B cell (primary cell): ENCODE measurements around the gene LAIR1. TPM values are rescaled to one million over a fixed set of nuclear protein-coding genes. Genes with fewer than 3 reads are reported as not detected.

Experiments
- ATAC-seq: fragments of 200-7000 bp; cut with Tn5 transposase; one replicate; pipeline ENCODE4 v1.10.0; 2021; ENCODE audit warnings: low read depth, mild to moderate bottlenecking, moderate number of reproducible peaks, moderate library complexity
- CTCF ChIA-PET: fragments of 350-600 bp; sonication (Branson Sonifier 250); formaldehyde crosslinking; loops from one replicate; lab custom pipeline; 2021; ENCODE audit warnings: antibody characterized with exemption, inconsistent platforms; lab: Charles Lee
- POLR2A ChIA-PET: fragments of 350-600 bp; sonication (Branson Sonifier 250); formaldehyde crosslinking; loops from one replicate; lab custom pipeline; 2021; ENCODE audit warnings: antibody characterized with exemption; lab: Charles Lee
- DNase-seq: peaks from one replicate; pipeline ENCODE4 v3.0.0; 2013
- H2AFZ ChIP-seq: 2 replicates; pipeline ENCODE4 v1.6.1; 2012; ENCODE audit warnings: mild to moderate bottlenecking, low read depth, low read length; ENCODE audit not compliant: insufficient read depth, poor library complexity, severe bottlenecking
- H3K27ac ChIP-seq, 2 donors: 1 replicate in 1 of 2; 2 replicates in 1 of 2; pipeline ENCODE4 v1.5.1; 2012 to 2013; ENCODE audit warnings: low read length in 2 of 2, mild to moderate bottlenecking in 2 of 2, moderate library complexity in 1 of 2
- H3K27me3 ChIP-seq, 4 experiments: fragments of 200-600 bp in 1 of 4; sonication (generic) in 1 of 4; replicated peaks in 1 of 4; 1 replicate in 2 of 4; 2 replicates in 2 of 4; pipeline versions ENCODE4 v1.6.1 to v1.7.0; 2013 to 2016; ENCODE audit warnings: low read length in 3 of 4, mild to moderate bottlenecking in 2 of 4, mixed read lengths in 1 of 4, moderate library complexity in 1 of 4; ENCODE audit not compliant: insufficient read depth in 4 of 4, control insufficient read depth in 3 of 4; ENCODE audit errors: control extremely low read depth in 1 of 4
- H3K36me3 ChIP-seq, 2 experiments: replicated peaks in 1 of 2; 1 replicate in 1 of 2; 2 replicates in 1 of 2; pipeline versions ENCODE4 v1.6.1 to v1.7.1; 2013; ENCODE audit warnings: low read length in 1 of 2; ENCODE audit not compliant: insufficient read depth in 2 of 2, control insufficient read depth in 1 of 2; ENCODE audit errors: control extremely low read depth in 1 of 2, extremely low read depth in 1 of 2
- H3K4me1 ChIP-seq, 2 donors: fragments of 200-600 bp in 1 of 2; sonication (generic) in 1 of 2; 1 replicate in 1 of 2; 2 replicates in 1 of 2; pipeline versions ENCODE4 v1.5.1 to v1.6.1; 2013 to 2017; ENCODE audit warnings: low read length in 2 of 2; ENCODE audit not compliant: control insufficient read depth in 2 of 2, insufficient read depth in 2 of 2
- H3K4me2 ChIP-seq: replicated peaks from 2 replicates; pipeline ENCODE3; 2012; ENCODE audit warnings: mild to moderate bottlenecking, low read depth, low read length; ENCODE audit not compliant: poor library complexity, severe bottlenecking
- H3K4me3 ChIP-seq, 5 experiments: fragments of 200-600 bp in 1 of 5; sonication (generic) in 1 of 5; 1 replicate in 3 of 5; 2 replicates in 2 of 5; pipeline versions ENCODE4 v1.5.1 to v1.7.0; 2011 to 2016; ENCODE audit warnings: low read length in 4 of 5, mild to moderate bottlenecking in 4 of 5, low read depth in 2 of 5, control low read depth in 1 of 5, moderate library complexity in 1 of 5; ENCODE audit not compliant: insufficient read depth in 1 of 5; ENCODE audit errors: control extremely low read depth in 1 of 5, extremely low read depth in 1 of 5
- H3K79me2 ChIP-seq: fragments of 200-600 bp; sonication (generic); one replicate; pipeline ENCODE4 v1.6.0; 2016; ENCODE audit warnings: low read length; ENCODE audit not compliant: control insufficient read depth, insufficient read depth
- H3K9ac ChIP-seq: fragments of 200-600 bp; sonication (generic); 2 replicates; pipeline ENCODE4 v1.6.1; 2017; ENCODE audit warnings: mild to moderate bottlenecking, low read length, moderate library complexity
- H3K9me3 ChIP-seq, 3 donors: one replicate each; pipeline versions ENCODE4 v1.6.1 to v1.7.1; 2013; ENCODE audit warnings: low read length in 2 of 3; ENCODE audit not compliant: control insufficient read depth in 2 of 3, insufficient read depth in 1 of 3; ENCODE audit errors: control extremely low read depth in 1 of 3
- H4K20me1 ChIP-seq: 2 replicates; pipeline ENCODE4 v1.6.0; 2012; ENCODE audit warnings: mild to moderate bottlenecking, low read length; ENCODE audit not compliant: insufficient read depth, control insufficient read depth, poor library complexity, severe bottlenecking
- H3K27ac Mint-ChIP-seq: one replicate; pipeline ENCODE4 v1.8.0; 2021; ENCODE audit warnings: mixed read lengths
- H3K27me3 Mint-ChIP-seq: one replicate; pipeline ENCODE4 v1.8.0; 2021; ENCODE audit warnings: mixed read lengths
- H3K4me1 Mint-ChIP-seq: one replicate; pipeline ENCODE4 v1.8.0; 2021; ENCODE audit warnings: mixed read lengths
- H3K4me3 Mint-ChIP-seq: one replicate; pipeline ENCODE4 v1.8.0; 2021; ENCODE audit warnings: mixed read lengths
- H3K9me3 Mint-ChIP-seq: one replicate; pipeline ENCODE4 v1.8.0; 2022; ENCODE audit warnings: mixed read lengths; ENCODE audit not compliant: insufficient read depth
- CTCF ChIP-seq: fragments of 200-600 bp; IDR thresholded peaks from one replicate; pipeline ENCODE4 v1.8.0; 2022; ENCODE audit warnings: antibody characterized with exemption, mild to moderate bottlenecking
- EZH2 ChIP-seq: IDR thresholded peaks from 2 replicates; pipeline ENCODE4 v1.6.1; 2012; ENCODE audit warnings: borderline replicate concordance, low read depth, mild to moderate bottlenecking, moderate library complexity, low read length; ENCODE audit not compliant: insufficient read depth, poor library complexity, severe bottlenecking
- WGBS: methylation state at CpG from one replicate; pipeline ENCODE4 v1.1.5; 2013; ENCODE audit warnings: missing lambda C conversion rate; ENCODE audit not compliant: insufficient coverage; 5-methylcytosine and 5-hydroxymethylcytosine counted together
- intact Hi-C: fragments of 100-400 bp; cut with micrococcal nuclease; formaldehyde crosslinking; loops from one replicate; pipeline ENCODE4 v1.10.0; 2022
- polyA plus RNA-seq: library from polyadenylated mRNA; depleted of rRNA; stranded (reverse); fragments of >200 nt; gene quantifications from 2 replicates; pipeline ENCODE4 v1.2.3, GENCODE V29; 2012
- total RNA-seq, 2 donors: library from RNA; stranded (reverse); fragments of 120-200 nt in 1 of 2; gene quantifications; 1 replicate in 1 of 2; 2 replicates in 1 of 2; pipeline versions ENCODE4 v1.2.3 to v1.2.4, GENCODE V29; 2013 to 2022

Gene LAIR1
- total and polyA plus RNA-seq, 2 donors (not counting 1 experiment from before 2014, with no cell fraction given) = 41.5 to 173 TPM

- 66% methylated on average over 3 of the region's 8 CpGs for WGBS
- ChIA-PET CTCF (interaction anchor here (10.8 kb wide), 1 partner anchor 73 kb away, joined by 235 read pairs; no protein-coding TSS in a partner anchor), POLR2A (no interaction called here)
- H3K27ac ChIP-seq = no peak overlapping the region
- Mint-ChIP-seq H3K4me3 (no peak overlapping the region), H3K4me1 (peaks cover 17% of the 10 kb centered on the region), H3K9me3 (no peaks in the 10 kb centered on the region), H3K27me3 (peaks cover 17% of the 10 kb centered on the region), H3K27ac (no peak overlapping the region)
- DNase-seq (no peak), ATAC-seq (no peak)
- H3K79me2 ChIP-seq = peaks cover 9% of the 10 kb centered on the region
- no peak for TF ChIP-seq EZH2
- no peak for TF ChIP-seq CTCF
- H3K9me3 ChIP-seq = peaks cover 0 to 5% (median 0%) of the 10 kb centered on the region in 3 donors
- H3K9ac ChIP-seq = no peak overlapping the region
- H3K4me2 ChIP-seq = no peak overlapping the region
- no peak overlapping the region for H3K4me3 ChIP-seq
- H3K4me1 ChIP-seq = peaks cover 10 to 14% of the 10 kb centered on the region in 2 donors
- intact Hi-C loops = no loop called here
- H4K20me1 ChIP-seq = no peaks in the 10 kb centered on the region
- H3K36me3 ChIP-seq = no peaks in the 10 kb centered on the region
- H2AFZ ChIP-seq = no peak overlapping the region
- H3K27me3 ChIP-seq = peaks cover 0 to 7% (median 0%) of the 10 kb centered on the region in 4 experiments
Observed at GRCh38 chr19:54395685-54396084, 31.0 kb upstream of the LAIR1 start.

- TF ChIP-seq CTCF (no peak), EZH2 (no peak)
- Histone ChIP-seq H3K36me3 (no peaks in the 10 kb centered on the region), H3K27me3 (peaks cover 0 to 2% (median 0%) of the 10 kb centered on the region in 4 experiments), H3K27ac (no peak overlapping the region), H3K4me1 (peaks cover 32 to 37% of the 10 kb centered on the region in 2 donors), H3K4me2 (no peak overlapping the region), H3K9ac (no peak overlapping the region), H3K9me3 (peaks cover 0 to under 1% (median 0%) of the 10 kb centered on the region in 3 donors), H2AFZ (no peak overlapping the region), H3K4me3 (no peak overlapping the region), H4K20me1 (no peaks in the 10 kb centered on the region), H3K79me2 (peaks cover 9% of the 10 kb centered on the region)
- Mint-ChIP-seq H3K27ac (no peak overlapping the region), H3K4me1 (peaks cover 37% of the 10 kb centered on the region), H3K4me3 (no peak overlapping the region), H3K27me3 (peaks cover 17% of the 10 kb centered on the region), H3K9me3 (no peaks in the 10 kb centered on the region)
- DNase-seq = no peak
- WGBS = 97% methylated on average over 16 of the region's 16 CpGs
- no peak for ATAC-seq
- CTCF ChIA-PET = interaction anchor here (1.2 to 10.8 kb wide), 2 partner anchors 54 to 71 kb away, joined by 3 to 235 read pairs; no protein-coding TSS in a partner anchor
- intact Hi-C loops = no loop called here
- POLR2A ChIA-PET = no interaction called here
Observed at GRCh38 chr19:54393381-54393780, 28.6 kb upstream of the LAIR1 start.
